Kidney glomerular epithelial cell (primary cell): ENCODE measurements around the gene CCDC197.

ENCODE experiments used
- DNase-seq: peaks from one replicate; lab custom pipeline; 2025; lab: John Stamatoyannopoulos, UW

CCDC197 gene

GRCh38 chr14:93961620-93962019, 35.5 kb upstream of the CCDC197 start:
- DNase-seq = no peak

GRCh38 chr14:93962701-93963601, 34.1 kb upstream of the CCDC197 start:
- DNase-seq = no peak

- DNase-seq = no peak
Measured at GRCh38 chr14:93963692-93964091, 33.4 kb upstream of the CCDC197 start.

GRCh38 chr14:93964281-93964680, 32.8 kb upstream of the CCDC197 start:
- DNase-seq = no peak

GRCh38 chr14:93964820-93965286, 32.2 kb upstream of the CCDC197 start:
- DNase-seq = no peak

- peak; percentile 92 for DNase-seq
Measured at GRCh38 chr14:93965287-93965821, 31.7 kb upstream of the CCDC197 start.

- no peak for DNase-seq
Measured at GRCh38 chr14:93965946-93966474, 31.1 kb upstream of the CCDC197 start.

- DNase-seq = no peak
Measured at GRCh38 chr14:93967637-93968250, 29.4 kb upstream of the CCDC197 start.

- DNase-seq = no peak
Measured at GRCh38 chr14:93969082-93969828, 27.8 kb upstream of the CCDC197 start.

GRCh38 chr14:93970585-93970964, 26.5 kb upstream of the CCDC197 start:
- DNase-seq = no peak

- DNase-seq = no peak
Measured at GRCh38 chr14:93970965-93971634, 26.0 kb upstream of the CCDC197 start.

GRCh38 chr14:93971635-93972027, 25.5 kb upstream of the CCDC197 start:
- DNase-seq = no peak

- no peak for DNase-seq
Measured at GRCh38 chr14:93972618-93973205, 24.4 kb upstream of the CCDC197 start.

- DNase-seq = no peak
Measured at GRCh38 chr14:93973607-93974006, 23.5 kb upstream of the CCDC197 start.

GRCh38 chr14:93974299-93974698, 22.8 kb upstream of the CCDC197 start:
- no peak for DNase-seq

- no peak for DNase-seq
Measured at GRCh38 chr14:93974833-93975232, 22.3 kb upstream of the CCDC197 start.

- DNase-seq = no peak
Measured at GRCh38 chr14:93975791-93976476, 21.2 kb upstream of the CCDC197 start.

- DNase-seq = no peak
Measured at GRCh38 chr14:93976477-93977057, 20.5 kb upstream of the CCDC197 start, which contains the start of gene ASB2. ASB2 (minus strand) TSS chr14:93976570; CDS start chr14:93964539, 12,031 bp downstream.

- DNase-seq = no peak
Measured at GRCh38 chr14:93977171-93977570, 19.9 kb upstream of the CCDC197 start.
